Transverse colon (tissue), 4 donors: Measurements from ENCODE around the gene SYNE3. TPM values are rescaled to one million over a fixed set of nuclear protein-coding genes. Genes with fewer than 3 reads are reported as not detected.
A peak's percentile ranks its signal among the peaks of the same experiment; 100 is the strongest.

Experiments
- DNase-seq: peaks from one replicate; pipeline ENCODE4 v3.0.0-alpha.2; 2019
- H3K27ac ChIP-seq, 4 donors: fragments of 200-600 bp; sonication (generic); 2 replicates each; pipeline ENCODE4 v1.5.1; 2016 to 2018; ENCODE audit warnings: inconsistent platforms in 4 of 4
- H3K27me3 ChIP-seq: fragments of 200-600 bp; sonication (generic); 2 replicates; pipeline ENCODE4 v1.5.1; 2017; ENCODE audit warnings: inconsistent platforms
- H3K36me3 ChIP-seq, 4 donors: fragments of 200-600 bp; sonication (generic); 2 replicates each; pipeline ENCODE4 v1.5.1; 2017 to 2019; ENCODE audit warnings: inconsistent platforms in 4 of 4
- H3K4me1 ChIP-seq, 4 donors: fragments of 200-600 bp; sonication (generic); 2 replicates each; pipeline ENCODE4 v1.5.1; 2017 to 2020; ENCODE audit warnings: inconsistent platforms in 4 of 4
- H3K4me3 ChIP-seq, 4 donors: fragments of 200-600 bp; sonication (generic); 1 replicate in 1 of 4; 2 replicates in 3 of 4; pipeline versions ENCODE4 v1.5.1 to v1.6.1; 2017 to 2019; ENCODE audit warnings: inconsistent platforms in 4 of 4
- H3K9me3 ChIP-seq, 2 donors: fragments of 200-600 bp; sonication (generic); 2 replicates each; pipeline ENCODE4 v1.5.1; 2017 to 2019; ENCODE audit warnings: inconsistent platforms in 2 of 2
- EP300 ChIP-seq: sonication (generic); formaldehyde crosslinking; IDR thresholded peaks from one replicate; pipeline ENCODE4 v1.6.1; 2017; ENCODE audit warnings: antibody characterized with exemption, low read depth
- POLR2A ChIP-seq: fragments of 450-650 bp; IDR thresholded peaks from one replicate; pipeline ENCODE4 v1.6.1; 2016; ENCODE audit warnings: antibody characterized with exemption, mild to moderate bottlenecking, moderate library complexity
- POLR2AphosphoS5 ChIP-seq, 3 donors: sonication (generic); formaldehyde crosslinking; IDR thresholded peaks; one replicate each; pipeline ENCODE4 v1.6.1; 2016; ENCODE audit warnings: antibody characterized with exemption in 3 of 3
- WGBS, 2 donors: methylation state at CpG; one replicate each; pipeline ENCODE4 v1.1.5; 2018; ENCODE audit warnings: low coverage in 1 of 2; 5-methylcytosine and 5-hydroxymethylcytosine counted together
- in situ Hi-C, 4 donors: fragments of 200-750 bp; cut with MboI; loops; one replicate each; pipeline versions ENCODE4 v1.15.0 to v1.15.1; 2017; ENCODE audit warnings: low sequenced_read_pairs in 3 of 4, low pct_ligation_motif_present in 1 of 4, low pct_unique_long_range_greater_than_20kb in 1 of 4
- intact Hi-C: fragments of 100-400 bp; cut with DNase I; formaldehyde crosslinking; loops from one replicate; pipeline ENCODE4 v1.15.1; 2023; ENCODE audit warnings: low total_unique reads
- total RNA-seq, 4 donors: library from RNA; depleted of rRNA; stranded (reverse); fragments of >200 nt; gene quantifications; one replicate each; pipeline ENCODE4 v1.1.0, GENCODE V29; 2016
- TF ChIP-seq, protein P1 (sequence below), 5 experiments: fragments of 200-600 bp in 3 of 5; fragments of 450-650 bp in 2 of 5; sonication (generic) in 3 of 5; IDR thresholded peaks; 1 replicate in 2 of 5; 2 replicates in 3 of 5; pipeline ENCODE4 v1.5.1; 2016 to 2017; ENCODE audit warnings: antibody characterized with exemption in 5 of 5, inconsistent platforms in 3 of 5, mild to moderate bottlenecking in 2 of 5, moderate library complexity in 1 of 5

SYNE3 gene, protein sequence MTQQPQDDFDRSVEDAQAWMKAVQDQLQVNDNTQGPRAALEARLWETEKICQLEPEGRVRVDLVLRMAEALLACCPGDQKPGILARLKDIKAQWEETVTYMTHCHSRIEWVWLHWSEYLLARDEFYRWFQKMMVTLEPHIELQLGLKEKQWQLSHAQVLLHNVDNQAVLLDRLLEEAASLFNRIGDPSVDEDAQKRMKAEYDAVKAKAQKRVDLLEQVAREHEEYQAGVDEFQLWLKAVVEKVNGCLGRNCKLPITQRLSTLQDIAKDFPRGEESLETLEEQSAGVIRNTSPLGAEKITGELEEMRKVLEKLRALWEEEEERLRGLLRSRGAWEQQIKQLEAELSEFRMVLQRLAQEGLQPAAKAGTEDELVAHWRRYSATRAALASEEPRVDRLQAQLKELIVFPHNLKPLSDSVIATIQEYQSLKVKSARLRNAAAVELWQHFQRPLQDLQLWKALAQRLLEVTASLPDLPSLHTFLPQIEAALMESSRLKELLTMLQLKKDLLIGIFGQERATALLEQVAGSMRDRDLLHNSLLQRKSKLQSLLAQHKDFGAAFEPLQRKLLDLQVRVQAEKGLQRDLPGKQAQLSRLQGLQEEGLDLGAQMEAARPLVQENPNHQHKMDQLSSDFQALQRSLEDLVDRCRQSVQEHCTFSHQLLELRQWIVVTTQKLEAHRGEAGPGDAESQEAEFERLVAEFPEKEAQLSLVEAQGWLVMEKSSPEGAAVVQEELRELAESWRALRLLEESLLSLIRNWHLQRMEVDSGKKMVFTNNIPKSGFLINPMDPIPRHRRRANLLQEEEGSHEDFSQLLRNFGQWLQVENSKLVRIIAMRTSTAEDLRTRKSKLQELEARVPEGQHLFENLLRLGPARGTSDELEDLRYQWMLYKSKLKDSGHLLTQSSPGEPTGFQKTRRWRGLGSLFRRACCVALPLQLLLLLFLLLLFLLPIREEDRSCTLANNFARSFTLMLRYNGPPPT
- 10 to 100 TPM in 3 of 4 donors, 1 to 10 TPM in 1; 9.8 to 46.8 (median 13.9) TPM for total RNA-seq

DNA sequence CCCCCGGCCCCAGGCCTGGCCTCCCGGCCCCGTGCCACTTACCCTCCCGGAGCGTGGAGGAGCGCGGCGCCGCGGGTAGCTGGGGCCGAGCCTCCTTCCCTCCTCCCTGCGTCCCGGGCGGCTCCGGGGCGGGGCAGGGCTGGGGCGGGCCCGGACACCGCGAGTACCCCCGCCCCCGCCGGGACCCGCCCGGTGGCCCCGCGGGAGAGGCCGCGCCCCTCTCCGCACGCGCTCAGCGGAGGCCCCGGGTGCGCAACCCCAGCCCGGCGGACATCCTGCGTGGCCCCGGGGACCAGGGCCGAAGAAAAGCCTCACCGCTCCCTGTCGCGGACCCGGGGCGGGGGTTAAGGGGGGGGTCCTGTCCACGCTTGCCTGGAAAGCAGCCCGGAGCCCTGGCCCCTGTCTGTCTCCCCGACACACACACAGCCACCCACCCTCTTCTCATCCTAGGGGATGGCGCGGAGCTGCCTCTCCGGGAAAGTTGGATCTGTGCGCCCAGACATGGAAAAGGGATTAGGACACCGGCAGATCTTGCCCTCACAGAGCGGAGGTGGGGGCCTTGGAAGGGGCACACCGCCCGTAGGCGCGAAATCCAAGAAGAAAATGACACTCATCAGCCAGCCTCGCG lies at the start of gene SYNE3:
Gene SYNE3, minus strand, starts transcription at position 97 of the 628 bp plus-strand sequence. CDS start 40,829 bp downstream, outside the sequence.
- peak; percentile 81 for DNase-seq

GRCh38 chr14:95564060-95564459 lies 47.6 kb upstream of the SYNE3 start:
- H3K27ac ChIP-seq: no peak overlapping the region
- no peaks in the 10 kb centered on the region for H3K9me3 ChIP-seq
- H3K36me3 ChIP-seq: no peaks in the 10 kb centered on the region
- H3K4me3 ChIP-seq: no peak overlapping the region
- WGBS, 2 donors: 67% methylated on average over 4 of the region's 4 CpGs; no CpG with 5 or more reads in 1 of the 2 donors
- TF ChIP-seq, protein P1, sequence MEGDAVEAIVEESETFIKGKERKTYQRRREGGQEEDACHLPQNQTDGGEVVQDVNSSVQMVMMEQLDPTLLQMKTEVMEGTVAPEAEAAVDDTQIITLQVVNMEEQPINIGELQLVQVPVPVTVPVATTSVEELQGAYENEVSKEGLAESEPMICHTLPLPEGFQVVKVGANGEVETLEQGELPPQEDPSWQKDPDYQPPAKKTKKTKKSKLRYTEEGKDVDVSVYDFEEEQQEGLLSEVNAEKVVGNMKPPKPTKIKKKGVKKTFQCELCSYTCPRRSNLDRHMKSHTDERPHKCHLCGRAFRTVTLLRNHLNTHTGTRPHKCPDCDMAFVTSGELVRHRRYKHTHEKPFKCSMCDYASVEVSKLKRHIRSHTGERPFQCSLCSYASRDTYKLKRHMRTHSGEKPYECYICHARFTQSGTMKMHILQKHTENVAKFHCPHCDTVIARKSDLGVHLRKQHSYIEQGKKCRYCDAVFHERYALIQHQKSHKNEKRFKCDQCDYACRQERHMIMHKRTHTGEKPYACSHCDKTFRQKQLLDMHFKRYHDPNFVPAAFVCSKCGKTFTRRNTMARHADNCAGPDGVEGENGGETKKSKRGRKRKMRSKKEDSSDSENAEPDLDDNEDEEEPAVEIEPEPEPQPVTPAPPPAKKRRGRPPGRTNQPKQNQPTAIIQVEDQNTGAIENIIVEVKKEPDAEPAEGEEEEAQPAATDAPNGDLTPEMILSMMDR (IDR thresholded peaks at IDR 0.05): no peak
- TF ChIP-seq POLR2AphosphoS5 (IDR thresholded peaks at IDR 0.05) (no peak), POLR2A (no peak), EP300 (no peak)
- no peak for DNase-seq
- H3K4me1 ChIP-seq: no peaks in the 10 kb centered on the region
- H3K27me3 ChIP-seq: no peaks in the 10 kb centered on the region
- intact Hi-C loops (no loop called here), in situ Hi-C loops (loop anchor here (10.0 to 25.0 kb wide), 3 partner anchors 211 to 431 kb away; no protein-coding TSS in a partner anchor)

More for the DNA sequence above, at the start of gene SYNE3:
- H3K4me1 ChIP-seq: peaks cover 23 to 62% (median 40%) of the 10 kb centered on the region in 4 donors
- H3K27me3 ChIP-seq: no peaks in the 10 kb centered on the region
- TF ChIP-seq EP300 (no peak), POLR2AphosphoS5 (IDR thresholded peaks at IDR 0.05) (no peak), POLR2A (no peak)
- TF ChIP-seq, protein P1 (IDR thresholded peaks at IDR 0.05): no peak
- no peaks in the 10 kb centered on the region for H3K36me3 ChIP-seq
- in situ Hi-C loops: no loop called here
- H3K27ac ChIP-seq: peak within 1 kb of the TSS; percentile 81 to 90 (median 86)
- no peaks in the 10 kb centered on the region for H3K9me3 ChIP-seq
- peak within 1 kb of the TSS; percentile 37 to 92 (median 67) for H3K4me3 ChIP-seq
- intact Hi-C loops: loop anchor here (5.0 kb wide), 1 partner anchor 64 kb away; no protein-coding TSS in a partner anchor
- 9% methylated on average over 23 of the region's 60 CpGs; no CpG with 5 or more reads in 1 of the 2 donors for WGBS, 2 donors

DNA sequence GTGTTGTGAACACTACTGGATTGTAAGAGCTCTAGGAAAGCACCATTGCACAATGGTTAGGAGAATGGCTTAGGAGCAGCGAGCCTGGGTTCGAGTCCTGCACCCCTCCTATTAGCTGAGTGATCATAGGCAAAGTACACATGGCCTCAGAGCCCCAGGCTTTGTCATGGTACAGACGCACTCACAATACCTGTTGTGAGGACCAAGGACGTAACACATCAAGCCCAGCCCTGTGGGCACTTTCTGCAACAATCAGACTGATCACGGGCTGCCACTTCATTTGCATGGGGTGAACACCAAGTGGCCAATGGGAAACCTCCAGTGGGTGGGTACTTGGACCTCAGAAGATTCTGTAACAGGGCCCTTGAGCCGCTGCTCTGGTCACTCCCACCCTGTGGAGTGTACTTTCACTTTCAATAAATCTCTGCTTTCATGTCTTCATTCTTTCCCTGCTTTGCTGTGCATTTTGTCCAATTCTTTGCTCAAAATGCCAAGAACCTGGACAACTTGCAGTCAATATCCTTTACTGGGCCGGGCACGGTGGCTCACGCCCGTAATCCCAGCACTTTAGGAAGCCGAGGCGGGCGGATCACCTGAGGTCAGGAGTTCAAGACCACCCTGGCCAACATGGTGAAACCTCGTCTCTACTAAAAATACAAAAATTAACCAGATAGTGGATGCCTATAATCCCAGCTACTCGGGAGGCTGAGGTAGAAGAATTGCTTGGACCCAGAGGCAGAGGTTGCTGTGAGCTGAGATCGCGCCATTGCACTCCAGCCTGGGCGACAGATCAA lies 46.6 kb upstream of the SYNE3 start:
- no peaks in the 10 kb centered on the region for H3K27me3 ChIP-seq
- WGBS, 2 donors: 71 to 80% methylated on average over 5 to 18 of the region's 18 CpGs
- TF ChIP-seq, protein P1 (IDR thresholded peaks at IDR 0.05): no peak
- TF ChIP-seq EP300 (no peak), POLR2AphosphoS5 (IDR thresholded peaks at IDR 0.05) (no peak), POLR2A (no peak)
- no peaks in the 10 kb centered on the region for H3K9me3 ChIP-seq
- in situ Hi-C loops: loop anchor here (10.0 to 25.0 kb wide), 3 partner anchors 212 to 432 kb away; no protein-coding TSS in a partner anchor
- H3K27ac ChIP-seq: no peak overlapping the region
- intact Hi-C loops: no loop called here
- H3K4me3 ChIP-seq: no peak overlapping the region
- H3K4me1 ChIP-seq: no peaks in the 10 kb centered on the region
- no peak for DNase-seq
- no peaks in the 10 kb centered on the region for H3K36me3 ChIP-seq
